ENCODE data around the gene SLC13A2. TPM values are rescaled to one million over a fixed set of nuclear protein-coding genes. Genes with fewer than 3 reads are reported as not detected.

SLC13A2 gene
- total RNA-seq, 1 experiment from 2014 or later = 0.57 TPM

DNA sequence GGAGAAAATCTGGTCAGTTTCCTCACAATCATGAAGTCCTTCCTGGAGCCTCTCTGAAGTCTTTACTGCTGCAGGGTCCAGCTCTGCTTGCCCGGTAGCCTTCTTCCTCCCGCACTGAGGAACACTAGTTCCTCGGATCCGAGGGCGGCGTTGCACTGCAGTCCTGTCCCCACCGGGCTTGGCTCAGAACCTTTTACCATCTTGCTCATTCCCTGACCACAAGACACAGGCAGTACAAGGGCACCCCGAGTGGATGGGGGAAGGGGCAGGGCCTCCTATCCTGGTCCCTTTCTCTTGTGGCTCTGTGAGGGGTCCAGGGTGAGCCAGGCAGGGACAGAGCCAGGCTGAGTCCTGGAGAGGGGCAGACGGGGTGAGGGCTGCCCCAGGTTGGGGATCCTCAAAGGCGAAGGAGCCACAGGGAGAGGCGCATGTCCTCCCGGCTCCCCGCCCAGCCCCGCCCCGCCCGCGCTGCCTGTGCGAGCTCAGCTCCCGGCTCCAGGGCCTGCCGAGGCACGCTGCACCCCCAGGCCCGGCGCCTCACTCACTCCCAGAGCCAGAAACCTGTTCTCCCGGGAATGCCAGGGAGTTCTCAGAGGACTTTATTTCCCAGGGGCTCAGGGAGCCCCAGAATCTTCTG lies 34.2 kb downstream of the SLC13A2 start:
- Mint-ChIP-seq H3K27ac (ENCODE audit: unreplicated experiment) (no peak overlapping the region), H3K4me3 (ENCODE audit: unreplicated experiment) (no peak overlapping the region), H3K36me3 (ENCODE audit: insufficient read depth, unreplicated experiment) (no peaks in the 10 kb centered on the region), H3K9me3 (ENCODE audit: unreplicated experiment) (no peaks in the 10 kb centered on the region), H3K4me1 (ENCODE audit: low read depth, unreplicated experiment) (no peaks in the 10 kb centered on the region), H3K27me3 (ENCODE audit: insufficient read depth, unreplicated experiment) (no peaks in the 10 kb centered on the region)
- H3K9me3 ChIP-seq = no peaks in the 10 kb centered on the region
- DNase-seq = no peak
- no peak overlapping the region for H3K4me3 ChIP-seq (ENCODE audit: low read depth, low read length)
- BruUV-seq (replicated peaks) = no TSS peak
- intact Hi-C loops (cut with micrococcal nuclease; ENCODE audit: unreplicated experiment) = no loop called here
- H3K27me3 ChIP-seq (replicated peaks; ENCODE audit: control insufficient read depth, insufficient read depth, low read length) = no peaks in the 10 kb centered on the region
- CTCF ChIA-PET = no interaction called here
- POLR2A ChIA-PET = no interaction called here
- H3K4me1 ChIP-seq = no peaks in the 10 kb centered on the region
- TF ChIP-seq, protein P1, sequence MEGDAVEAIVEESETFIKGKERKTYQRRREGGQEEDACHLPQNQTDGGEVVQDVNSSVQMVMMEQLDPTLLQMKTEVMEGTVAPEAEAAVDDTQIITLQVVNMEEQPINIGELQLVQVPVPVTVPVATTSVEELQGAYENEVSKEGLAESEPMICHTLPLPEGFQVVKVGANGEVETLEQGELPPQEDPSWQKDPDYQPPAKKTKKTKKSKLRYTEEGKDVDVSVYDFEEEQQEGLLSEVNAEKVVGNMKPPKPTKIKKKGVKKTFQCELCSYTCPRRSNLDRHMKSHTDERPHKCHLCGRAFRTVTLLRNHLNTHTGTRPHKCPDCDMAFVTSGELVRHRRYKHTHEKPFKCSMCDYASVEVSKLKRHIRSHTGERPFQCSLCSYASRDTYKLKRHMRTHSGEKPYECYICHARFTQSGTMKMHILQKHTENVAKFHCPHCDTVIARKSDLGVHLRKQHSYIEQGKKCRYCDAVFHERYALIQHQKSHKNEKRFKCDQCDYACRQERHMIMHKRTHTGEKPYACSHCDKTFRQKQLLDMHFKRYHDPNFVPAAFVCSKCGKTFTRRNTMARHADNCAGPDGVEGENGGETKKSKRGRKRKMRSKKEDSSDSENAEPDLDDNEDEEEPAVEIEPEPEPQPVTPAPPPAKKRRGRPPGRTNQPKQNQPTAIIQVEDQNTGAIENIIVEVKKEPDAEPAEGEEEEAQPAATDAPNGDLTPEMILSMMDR (IDR thresholded peaks at IDR 0.05; ENCODE audit: insufficient read depth in 1 of 2, low read depth in 1 of 2, low read length in 1 of 2, severe bottlenecking in 1 of 2, unreplicated experiment in 1 of 2) = no peak
- H3K36me3 ChIP-seq (ENCODE audit: control insufficient read depth, insufficient read depth, low read length) = no peaks in the 10 kb centered on the region

DNA sequence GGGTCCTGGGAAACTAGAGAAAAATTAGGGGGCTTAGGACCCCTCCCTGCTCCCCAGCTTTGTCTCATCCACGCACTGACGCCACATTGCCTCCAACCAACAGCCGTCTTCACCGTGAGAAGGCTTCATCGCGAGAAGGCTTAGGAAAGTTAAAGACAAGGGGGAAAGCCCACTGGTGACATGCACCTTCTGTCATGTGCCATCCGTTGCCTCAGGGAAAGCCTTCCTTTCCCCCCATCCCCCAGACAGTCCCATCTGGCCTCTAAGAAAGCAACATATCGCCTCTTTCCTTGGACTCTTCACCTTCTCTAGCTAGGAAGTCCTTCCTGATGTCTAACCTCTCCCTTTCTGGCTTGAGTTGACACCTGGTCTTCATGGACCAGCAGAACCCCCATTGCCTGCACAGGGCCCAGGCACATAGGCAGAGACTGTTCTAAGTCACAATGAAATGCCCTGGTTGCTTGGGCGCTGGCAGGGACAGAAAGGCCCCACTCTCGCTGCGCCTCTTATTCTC lies 34.8 kb downstream of the SLC13A2 start:
- CTCF ChIA-PET = no interaction called here
- Histone ChIP-seq H3K36me3 (ENCODE audit: control insufficient read depth, insufficient read depth, low read length) (no peaks in the 10 kb centered on the region), H3K4me1 (no peaks in the 10 kb centered on the region), H3K9me3 (no peaks in the 10 kb centered on the region), H3K27me3 (replicated peaks; ENCODE audit: control insufficient read depth, insufficient read depth, low read length) (no peaks in the 10 kb centered on the region), H3K4me3 (ENCODE audit: low read depth, low read length) (no peak overlapping the region)
- TF ChIP-seq, protein P1 (IDR thresholded peaks at IDR 0.05; ENCODE audit: insufficient read depth in 1 of 2, low read depth in 1 of 2, low read length in 1 of 2, severe bottlenecking in 1 of 2, unreplicated experiment in 1 of 2) = no peak
- H3K27ac Mint-ChIP-seq (ENCODE audit: unreplicated experiment) = peak overlapping the region; percentile 11
- H3K36me3 Mint-ChIP-seq (ENCODE audit: insufficient read depth, unreplicated experiment) = no peaks in the 10 kb centered on the region
- no peaks in the 10 kb centered on the region for H3K27me3 Mint-ChIP-seq (ENCODE audit: insufficient read depth, unreplicated experiment)
- H3K4me1 Mint-ChIP-seq (ENCODE audit: low read depth, unreplicated experiment) = no peaks in the 10 kb centered on the region
- BruUV-seq (replicated peaks) = no TSS peak
- POLR2A ChIA-PET = no interaction called here
- DNase-seq = no peak
- no peak overlapping the region for H3K4me3 Mint-ChIP-seq (ENCODE audit: unreplicated experiment)
- intact Hi-C loops (cut with micrococcal nuclease; ENCODE audit: unreplicated experiment) = no loop called here
- H3K9me3 Mint-ChIP-seq (ENCODE audit: unreplicated experiment) = no peaks in the 10 kb centered on the region

DNA sequence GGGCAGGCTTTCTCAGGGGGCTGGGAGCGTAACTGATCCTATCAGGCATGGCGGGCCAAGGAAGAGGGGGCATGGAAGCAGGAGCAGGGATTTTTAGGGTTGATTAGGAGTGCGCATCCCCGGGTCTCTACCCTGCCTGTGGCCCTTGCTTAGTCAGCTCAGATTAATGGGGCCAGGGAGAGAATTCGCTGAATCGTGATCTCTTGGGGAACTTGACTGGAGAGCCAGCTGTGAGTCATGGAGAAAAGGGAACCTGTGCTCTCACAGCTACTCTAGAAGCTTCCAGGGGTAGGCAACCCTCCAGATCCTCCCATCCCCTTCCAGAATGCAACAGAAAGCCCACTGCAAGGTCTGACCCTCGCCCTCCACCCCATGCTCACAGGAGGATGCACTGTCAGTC lies 36.3 kb downstream of the SLC13A2 start:
- H3K4me3 Mint-ChIP-seq (ENCODE audit: unreplicated experiment) = no peak overlapping the region

More for the DNA sequence above, 36.3 kb downstream of the SLC13A2 start:
- H3K9me3 ChIP-seq = peaks cover under 1% of the 10 kb centered on the region; the same call in 1 of the 2 replicates
- ChIA-PET POLR2A (no interaction called here), CTCF (no interaction called here)
- H3K36me3 ChIP-seq (ENCODE audit: control insufficient read depth, insufficient read depth, low read length) = no peaks in the 10 kb centered on the region
- Mint-ChIP-seq H3K27ac (ENCODE audit: unreplicated experiment) (no peak overlapping the region), H3K9me3 (ENCODE audit: unreplicated experiment) (no peaks in the 10 kb centered on the region), H3K36me3 (ENCODE audit: insufficient read depth, unreplicated experiment) (no peaks in the 10 kb centered on the region), H3K4me1 (ENCODE audit: low read depth, unreplicated experiment) (no peaks in the 10 kb centered on the region), H3K27me3 (ENCODE audit: insufficient read depth, unreplicated experiment) (no peaks in the 10 kb centered on the region)
- H3K4me3 ChIP-seq (ENCODE audit: low read depth, low read length) = no peak overlapping the region
- intact Hi-C loops (cut with micrococcal nuclease; ENCODE audit: unreplicated experiment) = no loop called here
- H3K4me1 ChIP-seq = no peaks in the 10 kb centered on the region
- DNase-seq = no peak
- H3K27me3 ChIP-seq (replicated peaks; ENCODE audit: control insufficient read depth, insufficient read depth, low read length) = no peaks in the 10 kb centered on the region
- TF ChIP-seq, protein P1 (IDR thresholded peaks at IDR 0.05; ENCODE audit: insufficient read depth in 1 of 2, low read depth in 1 of 2, low read length in 1 of 2, severe bottlenecking in 1 of 2, unreplicated experiment in 1 of 2) = no peak
- BruUV-seq (replicated peaks) = no TSS peak

Data from Caco-2 (cell line).